ENCODE data around the gene PLCH2.

DNA sequence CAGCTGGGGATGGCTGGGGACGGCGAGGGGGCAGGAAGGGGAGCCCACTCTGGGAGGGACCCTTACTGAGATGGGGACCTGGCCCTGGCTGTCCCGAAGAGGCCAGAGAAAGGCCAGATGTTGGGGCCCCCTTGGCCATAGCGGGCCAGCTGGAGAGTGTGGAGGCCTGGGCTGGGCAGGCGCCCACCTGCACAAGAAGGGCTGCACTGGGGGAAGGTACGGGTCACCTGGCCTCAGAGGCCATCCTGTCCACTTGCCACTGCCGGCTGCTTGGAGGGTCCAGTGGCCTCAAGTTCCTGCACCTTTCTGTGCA lies 5.0 kb upstream of the PLCH2 start:
- TF ChIP-seq GATA2 (IDR thresholded peaks at IDR 0.05; ENCODE audit: low read depth, low read length) (no peak), GATA3 (IDR thresholded peaks at IDR 0.05; ENCODE audit: low read depth, low read length) (no peak)

All from SH-SY5Y (cell line).